ENCODE measurements around the gene PI4KA.

- TF ChIP-seq CTCF (IDR thresholded peaks at IDR 0.05) (no peak), ZFX (IDR thresholded peaks at IDR 0.05; ENCODE audit: borderline replicate concordance) (no peak)
Measured at GRCh38 chr22:20818471-20818870, 40.1 kb downstream of the PI4KA start.
